Mesenchymal stem cell (in vitro differentiated cells and primary cell): ENCODE results near the gene KCND3.

Source experiments
- DNase-seq: peaks from one replicate; pipeline ENCODE4 v3.0.0-alpha.2; 2013
- H2AFZ ChIP-seq: one replicate; pipeline ENCODE4 v1.6.1; 2013; ENCODE audit warnings: low read depth, mild to moderate bottlenecking, control low read depth, inconsistent platforms, low read length, moderate library complexity
- H2AK5ac ChIP-seq: 2 replicates; pipeline ENCODE4 v1.6.1; 2013; ENCODE audit warnings: low read length, moderate library complexity, mild to moderate bottlenecking, inconsistent platforms; ENCODE audit not compliant: severe bottlenecking
- H2BK120ac ChIP-seq: one replicate; pipeline ENCODE4 v1.6.1; 2013; ENCODE audit warnings: low read depth, mild to moderate bottlenecking, inconsistent platforms, low read length, moderate library complexity
- H2BK12ac ChIP-seq, 2 experiments: one replicate each; pipeline ENCODE4 v1.6.1; 2013; ENCODE audit warnings: inconsistent platforms in 2 of 2, low read length in 2 of 2, mild to moderate bottlenecking in 2 of 2, moderate library complexity in 2 of 2, control low read depth in 1 of 2
- H2BK15ac ChIP-seq: one replicate; pipeline ENCODE4 v1.6.1; 2013; ENCODE audit warnings: mild to moderate bottlenecking, low read depth, inconsistent platforms; ENCODE audit not compliant: poor library complexity, severe bottlenecking
- H2BK5ac ChIP-seq: 2 replicates; pipeline ENCODE4 v1.6.1; 2013; ENCODE audit warnings: low read depth, mild to moderate bottlenecking, low read length, control low read depth, inconsistent platforms; ENCODE audit not compliant: poor library complexity, severe bottlenecking
- H3K14ac ChIP-seq, 2 experiments: one replicate each; pipeline ENCODE4 v1.6.1; 2013; ENCODE audit warnings: inconsistent platforms in 2 of 2, low read length in 2 of 2, control low read depth in 1 of 2, mild to moderate bottlenecking in 1 of 2, moderate library complexity in 1 of 2
- H3K18ac ChIP-seq, 2 experiments: one replicate each; pipeline ENCODE4 v1.6.1; 2013; ENCODE audit warnings: inconsistent platforms in 2 of 2, low read length in 2 of 2, control low read depth in 1 of 2, low read depth in 1 of 2, mild to moderate bottlenecking in 1 of 2
- H3K23ac ChIP-seq, 2 experiments: one replicate each; pipeline ENCODE4 v1.6.1; 2013; ENCODE audit warnings: inconsistent platforms in 2 of 2, low read length in 2 of 2, mild to moderate bottlenecking in 2 of 2, moderate library complexity in 2 of 2, control low read depth in 1 of 2
- H3K27ac ChIP-seq: 2 replicates; pipeline ENCODE4 v1.5.1; 2013; ENCODE audit warnings: mild to moderate bottlenecking, moderate library complexity, low read length, control low read depth, inconsistent platforms; ENCODE audit not compliant: poor library complexity, severe bottlenecking
- H3K27me3 ChIP-seq, 2 experiments: 2 replicates each; pipeline versions ENCODE4 v1.6.1 to v1.7.0; 2013; ENCODE audit warnings: low read length in 2 of 2, mild to moderate bottlenecking in 2 of 2, moderate library complexity in 2 of 2, control low read depth in 1 of 2, inconsistent platforms in 1 of 2; ENCODE audit not compliant: control insufficient read depth in 1 of 2, insufficient read depth in 1 of 2
- H3K36me3 ChIP-seq, 2 experiments: 2 replicates each; pipeline versions ENCODE4 v1.6.1 to v1.7.0; 2013; ENCODE audit warnings: low read length in 2 of 2, control low read depth in 1 of 2, inconsistent platforms in 1 of 2, low read depth in 1 of 2, mild to moderate bottlenecking in 1 of 2; ENCODE audit not compliant: insufficient read depth in 2 of 2, control insufficient read depth in 1 of 2
- H3K4ac ChIP-seq, 2 experiments: one replicate each; pipeline ENCODE4 v1.6.1; 2013; ENCODE audit warnings: inconsistent platforms in 2 of 2, low read length in 2 of 2, mild to moderate bottlenecking in 2 of 2, moderate library complexity in 2 of 2, control low read depth in 1 of 2, low read depth in 1 of 2
- H3K4me1 ChIP-seq: 2 replicates; pipeline ENCODE4 v1.6.1; 2013; ENCODE audit warnings: low read depth, low read length, control low read depth; ENCODE audit not compliant: control insufficient read depth, insufficient read depth
- H3K4me2 ChIP-seq: 2 replicates; pipeline ENCODE4 v1.6.1; 2013; ENCODE audit warnings: low read length, mild to moderate bottlenecking, inconsistent platforms; ENCODE audit not compliant: poor library complexity, severe bottlenecking
- H3K4me3 ChIP-seq, 2 experiments: 2 replicates each; pipeline versions ENCODE4 v1.5.1 to v1.7.0; 2013; ENCODE audit warnings: low read length in 2 of 2, mild to moderate bottlenecking in 2 of 2, control low read depth in 1 of 2, low read depth in 1 of 2; ENCODE audit not compliant: insufficient read depth in 1 of 2
- H3K79me1 ChIP-seq: replicated peaks from 2 replicates; pipeline ENCODE4 v1.6.1; 2013; ENCODE audit warnings: mild to moderate bottlenecking, control low read depth, low read length, inconsistent platforms; ENCODE audit not compliant: poor library complexity, severe bottlenecking
- H3K9ac ChIP-seq: 2 replicates; pipeline ENCODE4 v1.7.0; 2013; ENCODE audit warnings: mild to moderate bottlenecking, low read length, moderate library complexity
- H3K9me3 ChIP-seq: 2 replicates; pipeline ENCODE4 v1.7.0; 2013; ENCODE audit warnings: mild to moderate bottlenecking, low read length; ENCODE audit not compliant: control insufficient read depth
- H4K8ac ChIP-seq: one replicate; pipeline ENCODE4 v1.6.1; 2013; ENCODE audit warnings: inconsistent platforms, mild to moderate bottlenecking, low read length, moderate library complexity
- H4K91ac ChIP-seq: one replicate; pipeline ENCODE4 v1.6.1; 2013; ENCODE audit warnings: mild to moderate bottlenecking, low read length, inconsistent platforms
- WGBS: methylation state at CpG from one replicate; pipeline ENCODE4 v1.1.7; 2013; ENCODE audit warnings: mixed read lengths; 5-methylcytosine and 5-hydroxymethylcytosine counted together

The KCND3 gene

GRCh38 chr1:111812306-111812705 is 177.2 kb downstream of the KCND3 start:
- 83% methylated on average over 4 of the region's 4 CpGs for whole genome bisulfite sequencing
- H3K9me3 ChIP-seq: no peaks in the 10 kb centered on the region
- no peak overlapping the region for H3K18ac ChIP-seq
- H3K27me3 ChIP-seq: peaks cover 7 to 24% of the 10 kb centered on the region in 2 experiments
- no peak overlapping the region for H2BK120ac ChIP-seq
- no peak overlapping the region for H3K23ac ChIP-seq
- no peaks in the 10 kb centered on the region for H3K79me1 ChIP-seq
- H2AK5ac ChIP-seq: no peak overlapping the region
- H3K4me1 ChIP-seq: no peaks in the 10 kb centered on the region
- no peak overlapping the region for H2BK15ac ChIP-seq
- H2AFZ ChIP-seq: no peak overlapping the region
- no peak overlapping the region for H4K8ac ChIP-seq
- DNase-seq: no peak
- H3K27ac ChIP-seq: no peak overlapping the region
- H3K36me3 ChIP-seq: no peaks in the 10 kb centered on the region
- H3K4ac ChIP-seq: no peak overlapping the region
- no peak overlapping the region for H3K4me2 ChIP-seq
- H4K91ac ChIP-seq: no peak overlapping the region
- no peak overlapping the region for H3K14ac ChIP-seq
- H2BK5ac ChIP-seq: no peak overlapping the region
- H3K4me3 ChIP-seq: no peak overlapping the region
- H2BK12ac ChIP-seq: no peak overlapping the region
- H3K9ac ChIP-seq: no peak overlapping the region

DNA sequence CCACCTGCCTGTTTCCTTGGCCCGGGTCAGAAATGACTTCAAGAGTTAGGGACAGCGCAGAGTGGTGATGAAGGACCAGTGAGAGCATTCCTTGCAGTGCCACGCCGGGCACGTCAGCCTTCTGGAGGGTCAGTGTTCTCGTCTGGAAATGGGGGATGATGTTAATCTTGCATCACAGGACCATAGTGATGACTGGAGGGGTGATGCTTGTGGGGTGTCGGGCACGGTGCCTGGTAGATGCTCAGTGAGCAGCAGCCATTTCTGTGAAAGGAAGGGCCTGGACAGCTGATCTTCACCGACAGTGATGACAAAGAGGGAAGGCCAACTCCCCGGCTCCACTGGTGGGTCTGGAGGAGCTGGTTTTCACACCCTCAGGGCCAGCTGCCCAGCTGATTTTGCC is 177.6 kb downstream of the KCND3 start:
- no peaks in the 10 kb centered on the region for H3K36me3 ChIP-seq
- 79% methylated on average over 10 of the region's 10 CpGs for WGBS
- no peak overlapping the region for H2BK12ac ChIP-seq
- H2BK5ac ChIP-seq: no peak overlapping the region
- no peaks in the 10 kb centered on the region for H3K4me1 ChIP-seq
- DNase-seq: no peak
- no peak overlapping the region for H3K4me2 ChIP-seq
- no peak overlapping the region for H2AFZ ChIP-seq
- no peak overlapping the region for H3K4ac ChIP-seq
- H4K91ac ChIP-seq: no peak overlapping the region
- no peak overlapping the region for H3K14ac ChIP-seq
- H2AK5ac ChIP-seq: no peak overlapping the region
- H2BK120ac ChIP-seq: no peak overlapping the region
- H3K27ac ChIP-seq: no peak overlapping the region
- no peak overlapping the region for H4K8ac ChIP-seq
- H3K9me3 ChIP-seq: no peaks in the 10 kb centered on the region
- no peak overlapping the region for H3K18ac ChIP-seq
- no peak overlapping the region for H3K4me3 ChIP-seq
- H3K79me1 ChIP-seq: no peaks in the 10 kb centered on the region
- peaks cover 7 to 24% of the 10 kb centered on the region in 2 experiments for H3K27me3 ChIP-seq
- H2BK15ac ChIP-seq: no peak overlapping the region
- H3K9ac ChIP-seq: no peak overlapping the region
- no peak overlapping the region for H3K23ac ChIP-seq

DNA sequence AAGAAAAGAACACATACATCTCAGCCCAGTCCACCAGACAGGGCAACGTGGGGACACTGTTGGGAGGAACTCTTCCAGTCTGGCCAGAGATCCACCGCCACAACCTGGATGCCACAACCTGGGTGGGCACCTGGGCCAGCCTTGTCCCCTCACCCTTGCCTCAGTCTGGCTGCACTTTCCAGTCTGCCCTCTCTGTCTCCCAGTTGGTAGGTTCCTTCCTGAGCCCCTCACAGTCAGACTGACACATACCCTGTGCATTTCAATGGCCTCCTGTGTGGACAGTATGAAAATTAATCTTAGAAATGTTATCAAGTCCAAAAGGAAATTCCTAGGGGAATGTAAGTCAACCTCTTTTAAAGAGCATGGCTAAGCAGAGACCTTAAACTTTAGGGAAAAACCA is 184.2 kb downstream of the KCND3 start:
- WGBS: 74% methylated on average over 2 of the region's 2 CpGs

DNA sequence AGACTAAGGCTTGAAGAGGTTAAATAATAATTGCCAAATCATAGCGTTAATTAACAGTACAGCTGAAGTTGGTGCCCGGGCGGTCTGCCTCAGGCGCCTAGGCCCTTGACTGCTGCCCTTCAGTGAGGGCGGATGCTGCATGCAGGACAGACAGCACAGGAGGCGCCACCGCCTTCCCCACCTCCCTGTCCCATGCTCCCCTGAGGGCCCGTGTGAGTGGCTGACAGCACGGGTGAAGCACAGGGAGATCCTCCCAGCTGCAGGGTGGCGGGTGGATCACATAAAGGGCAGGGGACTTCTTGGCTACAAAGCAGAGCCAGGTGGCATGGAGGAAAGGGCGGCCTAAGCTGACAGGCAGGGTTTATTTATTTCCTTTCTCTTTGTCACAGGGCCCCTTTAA is 184.7 kb downstream of the KCND3 start:
- no peak for DNase-seq
- H2BK120ac ChIP-seq: no peak overlapping the region
- no peak overlapping the region for H4K8ac ChIP-seq
- H2BK12ac ChIP-seq: no peak overlapping the region
- no peak overlapping the region for H2BK15ac ChIP-seq
- no peak overlapping the region for H2AFZ ChIP-seq
- no peak overlapping the region for H3K4me3 ChIP-seq
- peaks cover 20 to 39% of the 10 kb centered on the region in 2 experiments for H3K27me3 ChIP-seq
- H3K79me1 ChIP-seq: no peaks in the 10 kb centered on the region
- no peaks in the 10 kb centered on the region for H3K9me3 ChIP-seq
- H3K4me1 ChIP-seq: no peaks in the 10 kb centered on the region
- H3K18ac ChIP-seq: no peak overlapping the region
- no peak overlapping the region for H3K23ac ChIP-seq
- no peak overlapping the region for H3K4ac ChIP-seq
- H2BK5ac ChIP-seq: no peak overlapping the region
- no peaks in the 10 kb centered on the region for H3K36me3 ChIP-seq
- no peak overlapping the region for H3K4me2 ChIP-seq
- 85% methylated on average over 7 of the region's 11 CpGs for WGBS
- no peak overlapping the region for H3K14ac ChIP-seq
- no peak overlapping the region for H3K9ac ChIP-seq
- H3K27ac ChIP-seq: no peak overlapping the region
- H2AK5ac ChIP-seq: no peak overlapping the region
- H4K91ac ChIP-seq: no peak overlapping the region

More for the DNA sequence above, 184.2 kb downstream of the KCND3 start:
- H3K9me3 ChIP-seq: no peaks in the 10 kb centered on the region
- H2AK5ac ChIP-seq: no peak overlapping the region
- H3K27ac ChIP-seq: no peak overlapping the region
- no peak overlapping the region for H3K4me3 ChIP-seq
- H3K4me2 ChIP-seq: no peak overlapping the region
- no peak overlapping the region for H2BK15ac ChIP-seq
- H3K4ac ChIP-seq: no peak overlapping the region
- H3K36me3 ChIP-seq: no peaks in the 10 kb centered on the region
- H3K4me1 ChIP-seq: no peaks in the 10 kb centered on the region
- no peak overlapping the region for H4K91ac ChIP-seq
- H3K14ac ChIP-seq: no peak overlapping the region
- no peak overlapping the region for H3K23ac ChIP-seq
- H2AFZ ChIP-seq: no peak overlapping the region
- H4K8ac ChIP-seq: no peak overlapping the region
- no peaks in the 10 kb centered on the region for H3K79me1 ChIP-seq
- no peak overlapping the region for H3K18ac ChIP-seq
- no peak overlapping the region for H3K9ac ChIP-seq
- H2BK5ac ChIP-seq: no peak overlapping the region
- no peak overlapping the region for H2BK120ac ChIP-seq
- no peak overlapping the region for H2BK12ac ChIP-seq
- H3K27me3 ChIP-seq: peaks cover 20 to 43% of the 10 kb centered on the region in 2 experiments
- no peak for DNase-seq
